A549 (cell line): ENCODE results near the gene MACF1.

Source experiments
- BHLHE40 ChIP-seq: IDR thresholded peaks from 2 replicates; pipeline ENCODE4 v1.6.1; 2012; ENCODE audit warnings: low read depth, low read length, inconsistent platforms
- CHD2 ChIP-seq: fragments of 150-350 bp; IDR thresholded peaks from 2 replicates; pipeline ENCODE4 v1.6.1; 2014; ENCODE audit warnings: low read length; ENCODE audit not compliant: partially characterized antibody
- CTCF ChIP-seq: fragments of >200 bp; sonication (Bioruptor Twin); formaldehyde crosslinking; IDR thresholded peaks from 3 replicates; pipeline ENCODE4 v1.5.1; 2016
- GATA3 ChIP-seq: IDR thresholded peaks from 2 replicates; pipeline ENCODE4 v1.6.1; 2012; ENCODE audit warnings: borderline replicate concordance
- HOXB13 ChIP-seq: fragments of 250-450 bp; sonication (Bioruptor Pico); IDR thresholded peaks from 2 replicates; pipeline ENCODE4 v1.5.0; 2020; ENCODE audit warnings: low read depth, mild to moderate bottlenecking, moderate library complexity
- JUN ChIP-seq, 2 experiments: fragments of >200 bp; sonication (Bioruptor Twin); formaldehyde crosslinking; IDR thresholded peaks; 2 replicates in 1 of 2; 3 replicates in 1 of 2; pipeline ENCODE4 v1.6.1; 2016 to 2017
- MAFK ChIP-seq: fragments of 450-650 bp; IDR thresholded peaks from 2 replicates; pipeline ENCODE4 v1.6.1; 2014; ENCODE audit not compliant: partially characterized antibody
- SREBF2 ChIP-seq: fragments of 450-650 bp; IDR thresholded peaks from 2 replicates; pipeline ENCODE4 v1.6.1; 2014; ENCODE audit warnings: mild to moderate bottlenecking, moderate library complexity
- TF ChIP-seq, protein P1 (sequence below): fragments of 150-350 bp; IDR thresholded peaks from 2 replicates; pipeline ENCODE4 v1.6.1; 2014; ENCODE audit warnings: low read depth, mild to moderate bottlenecking, low read length

- TF ChIP-seq CTCF: no peak
- TF ChIP-seq CHD2: no peak
- no peak for TF ChIP-seq SREBF2
- no peak for TF ChIP-seq JUN (IDR thresholded peaks at IDR 0.05)
- no peak for TF ChIP-seq BHLHE40
- TF ChIP-seq, protein P1, sequence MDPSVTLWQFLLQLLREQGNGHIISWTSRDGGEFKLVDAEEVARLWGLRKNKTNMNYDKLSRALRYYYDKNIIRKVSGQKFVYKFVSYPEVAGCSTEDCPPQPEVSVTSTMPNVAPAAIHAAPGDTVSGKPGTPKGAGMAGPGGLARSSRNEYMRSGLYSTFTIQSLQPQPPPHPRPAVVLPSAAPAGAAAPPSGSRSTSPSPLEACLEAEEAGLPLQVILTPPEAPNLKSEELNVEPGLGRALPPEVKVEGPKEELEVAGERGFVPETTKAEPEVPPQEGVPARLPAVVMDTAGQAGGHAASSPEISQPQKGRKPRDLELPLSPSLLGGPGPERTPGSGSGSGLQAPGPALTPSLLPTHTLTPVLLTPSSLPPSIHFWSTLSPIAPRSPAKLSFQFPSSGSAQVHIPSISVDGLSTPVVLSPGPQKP: no peak
- no peak for TF ChIP-seq MAFK
- TF ChIP-seq HOXB13: no peak
- no peak for TF ChIP-seq GATA3
Observed at GRCh38 chr1:39157304-39157703, 47.2 kb upstream of the MACF1 start.
